Measurements from ENCODE around the gene ACTL8.

DNA sequence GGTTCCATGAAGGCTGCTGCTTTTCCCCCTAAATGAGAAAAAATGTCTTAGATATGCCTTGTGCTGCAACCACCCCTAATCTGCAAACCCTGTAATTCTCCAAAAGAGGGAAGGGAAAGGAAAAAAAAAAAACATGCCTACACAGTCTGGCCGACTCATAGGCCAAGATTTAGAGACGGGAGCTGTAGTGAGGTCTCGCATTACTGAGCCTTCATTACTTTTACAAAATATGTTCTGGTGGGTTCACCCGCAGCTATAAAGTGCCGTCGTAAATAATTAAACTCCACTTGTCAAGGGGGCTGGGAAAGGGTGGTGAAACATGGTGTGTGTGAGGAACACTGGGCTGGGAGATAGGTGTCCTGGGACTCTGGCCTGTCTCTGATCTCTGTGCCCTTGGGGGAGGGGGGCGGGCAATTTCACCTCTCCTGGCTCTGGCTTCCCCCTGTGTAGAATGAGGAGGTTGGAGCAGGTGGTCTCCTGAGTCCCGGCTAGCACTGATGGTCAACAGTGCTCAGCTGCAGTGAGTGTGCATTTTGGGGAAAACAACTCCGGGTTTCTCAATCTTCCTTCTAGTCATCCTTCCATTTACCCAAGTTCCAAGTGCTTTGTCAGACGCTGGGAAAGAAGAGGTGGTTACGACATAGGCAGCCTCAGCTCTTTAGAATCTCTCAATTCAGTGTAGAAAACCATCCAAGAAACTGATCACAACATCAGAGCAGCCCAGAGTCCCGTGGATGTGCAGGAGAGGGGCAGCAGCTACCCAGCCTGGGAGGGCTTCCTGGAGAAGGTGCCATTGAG, 82.3 kb downstream of the ACTL8 start:
- TF ChIP-seq POLR2A (IDR thresholded peaks at IDR 0.05), result no peak
- TF ChIP-seq, protein P1, sequence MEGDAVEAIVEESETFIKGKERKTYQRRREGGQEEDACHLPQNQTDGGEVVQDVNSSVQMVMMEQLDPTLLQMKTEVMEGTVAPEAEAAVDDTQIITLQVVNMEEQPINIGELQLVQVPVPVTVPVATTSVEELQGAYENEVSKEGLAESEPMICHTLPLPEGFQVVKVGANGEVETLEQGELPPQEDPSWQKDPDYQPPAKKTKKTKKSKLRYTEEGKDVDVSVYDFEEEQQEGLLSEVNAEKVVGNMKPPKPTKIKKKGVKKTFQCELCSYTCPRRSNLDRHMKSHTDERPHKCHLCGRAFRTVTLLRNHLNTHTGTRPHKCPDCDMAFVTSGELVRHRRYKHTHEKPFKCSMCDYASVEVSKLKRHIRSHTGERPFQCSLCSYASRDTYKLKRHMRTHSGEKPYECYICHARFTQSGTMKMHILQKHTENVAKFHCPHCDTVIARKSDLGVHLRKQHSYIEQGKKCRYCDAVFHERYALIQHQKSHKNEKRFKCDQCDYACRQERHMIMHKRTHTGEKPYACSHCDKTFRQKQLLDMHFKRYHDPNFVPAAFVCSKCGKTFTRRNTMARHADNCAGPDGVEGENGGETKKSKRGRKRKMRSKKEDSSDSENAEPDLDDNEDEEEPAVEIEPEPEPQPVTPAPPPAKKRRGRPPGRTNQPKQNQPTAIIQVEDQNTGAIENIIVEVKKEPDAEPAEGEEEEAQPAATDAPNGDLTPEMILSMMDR (IDR thresholded peaks at IDR 0.05), result no peak
